Endothelial cell of umbilical vein (primary cell): ENCODE data around the gene ITGA11. TPM values are rescaled to one million over a fixed set of nuclear protein-coding genes. Genes with fewer than 3 reads are reported as not detected.

ENCODE experiments used
- BruUV-seq: library from RNA; stranded (reverse); fragments of 400-500 nt; replicated peaks from 2 replicates; lab custom pipeline; 2021; lab: Mats Ljungman, UMichigan
- CTCF ChIA-PET: fragments of 300-600, 350-600 bp; sonication (Branson Sonifier 250); formaldehyde crosslinking; loops from one replicate; lab custom pipeline; 2021; ENCODE audit warnings: antibody characterized with exemption, inconsistent platforms; lab: Charles Lee
- POLR2A ChIA-PET: fragments of 300-600, 350-600 bp; sonication (Branson Sonifier 250); formaldehyde crosslinking; loops from one replicate; lab custom pipeline; 2021; ENCODE audit warnings: antibody characterized with exemption, inconsistent platforms; lab: Charles Lee
- DNase-seq: peaks from one replicate; pipeline ENCODE4 v3.0.0-alpha.2; 2011; ENCODE audit warnings: low read depth, low spot score
- FAIRE-seq: peaks from 2 replicates; lab custom pipeline; 2011; peaks lifted over from hg19 to GRCh38; lab: Jason Lieb, UNC
- H2AFZ ChIP-seq: 2 replicates; pipeline ENCODE4 v1.6.0; 2012; ENCODE audit warnings: low read depth, low read length, control low read depth, inconsistent platforms
- H3K27ac ChIP-seq: 2 replicates; pipeline ENCODE4 v1.5.1; 2011; ENCODE audit warnings: low read depth, mild to moderate bottlenecking, control low read depth, low read length, moderate library complexity; ENCODE audit not compliant: insufficient read depth
- H3K27me3 ChIP-seq, 2 experiments: 2 replicates each; pipeline versions ENCODE4 v1.6.0 to v1.6.1; 2011; ENCODE audit warnings: low read length in 2 of 2, mixed read lengths in 1 of 2; ENCODE audit not compliant: control insufficient read depth in 2 of 2, insufficient read depth in 2 of 2
- H3K36me3 ChIP-seq, 2 experiments: 2 replicates in 1 of 2; 3 replicates in 1 of 2; pipeline ENCODE4 v1.5.1; 2011; ENCODE audit warnings: low read length in 2 of 2, mild to moderate bottlenecking in 1 of 2, moderate library complexity in 1 of 2; ENCODE audit not compliant: control insufficient read depth in 2 of 2, insufficient read depth in 2 of 2; ENCODE audit errors: extremely low read depth in 1 of 2
- H3K4me1 ChIP-seq: 3 replicates; pipeline ENCODE4 v1.5.1; 2011; ENCODE audit warnings: mild to moderate bottlenecking, low read length; ENCODE audit not compliant: control insufficient read depth, insufficient read depth; ENCODE audit errors: extremely low read depth
- H3K4me2 ChIP-seq: 2 replicates; pipeline ENCODE4 v1.6.1; 2011; ENCODE audit warnings: low read length, control low read depth, mixed read lengths; ENCODE audit not compliant: insufficient read depth
- H3K4me3 ChIP-seq, 3 experiments: fragments of 200-600 bp in 1 of 3; sonication (generic), shearing (Covaris generic) in 1 of 3; replicated peaks in 1 of 3; 2 replicates each; pipeline ENCODE4 v1.5.1; 2011 to 2016; ENCODE audit warnings: control low read depth in 3 of 3, low read length in 3 of 3, mild to moderate bottlenecking in 2 of 3, inconsistent platforms in 1 of 3, low read depth in 1 of 3, moderate library complexity in 1 of 3; ENCODE audit not compliant: insufficient read depth in 1 of 3
- H3K79me2 ChIP-seq: 2 replicates; pipeline ENCODE4 v1.6.0; 2012; ENCODE audit warnings: low read length, inconsistent platforms; ENCODE audit not compliant: control insufficient read depth, insufficient read depth
- H3K9ac ChIP-seq: replicated peaks from 2 replicates; pipeline ENCODE3; 2011; ENCODE audit warnings: low read length, control low read depth; ENCODE audit not compliant: insufficient read depth; ENCODE audit errors: extremely low read depth
- H3K9me1 ChIP-seq: replicated peaks from 3 replicates; pipeline ENCODE4 v1.6.0; 2011; ENCODE audit warnings: mild to moderate bottlenecking, low read length; ENCODE audit not compliant: control insufficient read depth, insufficient read depth; ENCODE audit errors: extremely low read depth
- H3K9me3 ChIP-seq: replicated peaks from 2 replicates; pipeline ENCODE4 v1.5.1; 2012; ENCODE audit warnings: low read length, inconsistent platforms; ENCODE audit not compliant: control insufficient read depth, insufficient read depth
- H4K20me1 ChIP-seq: replicated peaks from 2 replicates; pipeline ENCODE3; 2011; ENCODE audit warnings: mild to moderate bottlenecking, low read length; ENCODE audit not compliant: control insufficient read depth, insufficient read depth; ENCODE audit errors: extremely low read depth
- EZH2 ChIP-seq: IDR thresholded peaks from 2 replicates; pipeline ENCODE4 v1.6.1; 2012; ENCODE audit warnings: borderline replicate concordance, low read depth, mild to moderate bottlenecking, moderate library complexity, low read length, inconsistent platforms; ENCODE audit not compliant: severe bottlenecking
- FOS ChIP-seq: IDR thresholded peaks from 2 replicates; pipeline ENCODE4 v1.6.1; 2011; ENCODE audit warnings: mild to moderate bottlenecking, low read length, moderate library complexity, borderline replicate concordance; ENCODE audit not compliant: insufficient read depth
- GATA2 ChIP-seq: IDR thresholded peaks from 2 replicates; pipeline ENCODE4 v1.7.0; 2011; ENCODE audit warnings: low read depth, mild to moderate bottlenecking, moderate library complexity, mixed read lengths, low read length; ENCODE audit not compliant: insufficient read length, insufficient read depth
- JUN ChIP-seq: IDR thresholded peaks from 2 replicates; pipeline ENCODE4 v1.6.1; 2011; ENCODE audit warnings: borderline replicate concordance, low read depth; ENCODE audit not compliant: insufficient read length, insufficient read depth
- MYC ChIP-seq: IDR thresholded peaks from one replicate; pipeline ENCODE4 v1.6.1; 2011; ENCODE audit warnings: mild to moderate bottlenecking, low read depth, low read length
- POLR2A ChIP-seq: IDR thresholded peaks from 2 replicates; pipeline ENCODE4 v1.6.1; 2012; ENCODE audit warnings: low read depth, mild to moderate bottlenecking, control low read depth, low read length
- POLR2AphosphoS5 ChIP-seq: IDR thresholded peaks from 2 replicates; pipeline ENCODE4 v1.6.1; 2012; ENCODE audit warnings: low read depth, mild to moderate bottlenecking, control low read depth, low read length, moderate library complexity; ENCODE audit not compliant: insufficient read depth
- dilution Hi-C: fragments of 300-500 bp; cut with MboI; formaldehyde crosslinking; loops from one replicate; pipeline ENCODE4 v1.15.0; 2019; ENCODE audit warnings: low sequenced_read_pairs; ENCODE audit not compliant: extremely low pct_ligation_motif_present
- intact Hi-C: fragments of 100-400 bp; cut with micrococcal nuclease; formaldehyde crosslinking; loops from one replicate; pipeline ENCODE4 v1.10.0; 2022
- polyA plus RNA-seq, 4 experiments: library from polyadenylated mRNA; depleted of rRNA in 3 of 4; stranded (reverse) in 3 of 4; unstranded in 1 of 4; fragments of >200 nt; gene quantifications; 2 replicates each; pipeline versions ENCODE4 v1.2.1 to v1.2.3, GENCODE V29; 2011 to 2012; ENCODE audit warnings: missing spikeins in 1 of 4
- total RNA-seq: library from RNA; stranded (reverse); gene quantifications from 2 replicates; pipeline ENCODE4 v1.2.3, GENCODE V29; 2021
- TF ChIP-seq, protein P1 (sequence below), 2 donors: IDR thresholded peaks; 1 replicate in 1 of 2; 2 replicates in 1 of 2; pipeline ENCODE4 v1.5.1; 2011; ENCODE audit warnings: low read length in 2 of 2, mild to moderate bottlenecking in 2 of 2, moderate library complexity in 2 of 2, control low read depth in 1 of 2, inconsistent platforms in 1 of 2, low read depth in 1 of 2; ENCODE audit not compliant: insufficient read depth in 1 of 2; ENCODE audit errors: extremely low read depth in 1 of 2
- TF ChIP-seq, protein P2 (sequence below): IDR thresholded peaks from 2 replicates; pipeline ENCODE4 v1.6.1; 2011; ENCODE audit not compliant: insufficient read depth, insufficient read length

Gene ITGA11
- total and polyA plus RNA-seq, 2 donors (not counting 3 experiments of a cell fraction or from before 2014, with no cell fraction given): 0.18 to 1.0 TPM

DNA sequence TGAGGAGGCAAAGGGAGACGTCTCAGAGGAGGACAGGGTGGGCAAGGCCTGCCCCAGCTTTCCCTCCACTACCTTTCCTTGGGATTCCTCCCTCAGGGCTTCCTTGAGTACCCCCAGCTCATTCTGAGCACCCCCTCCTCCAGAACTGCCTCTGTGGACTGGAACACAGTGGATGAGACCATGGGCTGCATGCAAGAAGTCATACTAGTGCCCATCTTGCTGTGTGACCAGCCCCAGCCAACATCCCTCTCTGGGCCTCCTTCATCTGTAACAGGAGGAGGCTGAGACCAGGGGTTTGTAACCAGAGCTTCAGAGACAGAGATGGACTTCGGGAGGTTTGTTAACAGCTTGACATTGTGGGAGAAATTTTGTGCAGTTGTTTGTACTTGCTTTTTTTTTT lies 128.8 kb downstream of the ITGA11 start:
- BruUV-seq: no TSS peak
- no peaks in the 10 kb centered on the region for H4K20me1 ChIP-seq
- no peak overlapping the region for H3K27ac ChIP-seq
- H3K79me2 ChIP-seq: no peaks in the 10 kb centered on the region
- intact Hi-C loops (no loop called here), dilution Hi-C loops (no loop called here)
- ChIA-PET POLR2A (interaction anchor here (0.5 kb wide), 1 partner anchor 37 kb away, joined by 3 read pairs; no protein-coding TSS in a partner anchor), CTCF (interaction anchor here (1.1 to 2.0 kb wide), 3 partner anchors 9 to 256 kb away, joined by 3 to 24 read pairs (median 4); no protein-coding TSS in a partner anchor)
- no peaks in the 10 kb centered on the region for H3K27me3 ChIP-seq
- DNase-seq: no peak
- H3K9me1 ChIP-seq: no peaks in the 10 kb centered on the region
- no peaks in the 10 kb centered on the region for H3K9me3 ChIP-seq
- H2AFZ ChIP-seq: no peak overlapping the region
- no peak for FAIRE-seq
- no peak overlapping the region for H3K4me3 ChIP-seq
- TF ChIP-seq JUN: no peak
- H3K36me3 ChIP-seq: no peaks in the 10 kb centered on the region
- H3K9ac ChIP-seq: no peak overlapping the region
- peaks cover 3% of the 10 kb centered on the region for H3K4me1 ChIP-seq
- H3K4me2 ChIP-seq: no peak overlapping the region

DNA sequence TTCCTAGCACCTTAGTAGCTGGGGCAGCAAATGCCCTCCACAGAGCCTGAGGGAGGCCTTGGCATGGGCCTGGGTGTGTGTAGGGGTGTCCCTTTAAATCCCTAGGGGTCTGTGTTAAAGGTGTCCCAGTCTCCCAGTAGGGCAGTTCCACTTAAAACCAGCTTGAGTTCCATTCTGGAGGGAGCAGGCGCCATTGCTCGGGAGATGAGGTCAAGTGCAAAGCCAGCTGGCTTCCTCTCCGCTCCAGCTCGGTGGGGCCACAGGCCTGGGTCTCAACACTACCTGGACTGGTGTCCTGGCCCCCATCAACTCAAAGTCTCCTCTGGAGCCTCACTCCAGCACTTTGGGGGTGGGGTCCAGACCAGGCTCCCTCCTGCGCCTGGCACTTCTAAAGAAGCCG lies 129.2 kb downstream of the ITGA11 start:
- no peak for FAIRE-seq
- ChIA-PET CTCF (interaction anchor here (1.1 to 2.0 kb wide), 3 partner anchors 9 to 257 kb away, joined by 3 to 24 read pairs (median 4); no protein-coding TSS in a partner anchor), POLR2A (interaction anchor here (0.5 kb wide), 1 partner anchor 38 kb away, joined by 3 read pairs; no protein-coding TSS in a partner anchor)
- Histone ChIP-seq H3K4me2 (no peak overlapping the region), H3K4me3 (no peak overlapping the region), H3K27me3 (no peaks in the 10 kb centered on the region), H3K4me1 (peaks cover 3% of the 10 kb centered on the region), H3K9me1 (no peaks in the 10 kb centered on the region), H3K9ac (no peak overlapping the region), H3K9me3 (no peaks in the 10 kb centered on the region), H3K27ac (no peak overlapping the region), H3K36me3 (no peaks in the 10 kb centered on the region), H3K79me2 (no peaks in the 10 kb centered on the region), H4K20me1 (no peaks in the 10 kb centered on the region), H2AFZ (no peak overlapping the region)
- dilution Hi-C loops: no loop called here
- DNase-seq: no peak
- no TSS peak for BruUV-seq
- TF ChIP-seq JUN (no peak), GATA2 (no peak), POLR2A (no peak), POLR2AphosphoS5 (no peak), FOS (no peak), EZH2 (no peak), MYC (no peak)
- TF ChIP-seq, protein P1, sequence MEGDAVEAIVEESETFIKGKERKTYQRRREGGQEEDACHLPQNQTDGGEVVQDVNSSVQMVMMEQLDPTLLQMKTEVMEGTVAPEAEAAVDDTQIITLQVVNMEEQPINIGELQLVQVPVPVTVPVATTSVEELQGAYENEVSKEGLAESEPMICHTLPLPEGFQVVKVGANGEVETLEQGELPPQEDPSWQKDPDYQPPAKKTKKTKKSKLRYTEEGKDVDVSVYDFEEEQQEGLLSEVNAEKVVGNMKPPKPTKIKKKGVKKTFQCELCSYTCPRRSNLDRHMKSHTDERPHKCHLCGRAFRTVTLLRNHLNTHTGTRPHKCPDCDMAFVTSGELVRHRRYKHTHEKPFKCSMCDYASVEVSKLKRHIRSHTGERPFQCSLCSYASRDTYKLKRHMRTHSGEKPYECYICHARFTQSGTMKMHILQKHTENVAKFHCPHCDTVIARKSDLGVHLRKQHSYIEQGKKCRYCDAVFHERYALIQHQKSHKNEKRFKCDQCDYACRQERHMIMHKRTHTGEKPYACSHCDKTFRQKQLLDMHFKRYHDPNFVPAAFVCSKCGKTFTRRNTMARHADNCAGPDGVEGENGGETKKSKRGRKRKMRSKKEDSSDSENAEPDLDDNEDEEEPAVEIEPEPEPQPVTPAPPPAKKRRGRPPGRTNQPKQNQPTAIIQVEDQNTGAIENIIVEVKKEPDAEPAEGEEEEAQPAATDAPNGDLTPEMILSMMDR (IDR thresholded peaks at IDR 0.05; ENCODE audit: extremely low read depth in 1 of 2, insufficient read depth in 1 of 2, low read depth in 1 of 2, low read length in 2 of 2): no peak
- TF ChIP-seq, protein P2, sequence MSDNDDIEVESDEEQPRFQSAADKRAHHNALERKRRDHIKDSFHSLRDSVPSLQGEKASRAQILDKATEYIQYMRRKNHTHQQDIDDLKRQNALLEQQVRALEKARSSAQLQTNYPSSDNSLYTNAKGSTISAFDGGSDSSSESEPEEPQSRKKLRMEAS: no peak
- intact Hi-C loops: no loop called here
